Measurements from ENCODE around the gene C16orf74.

The C16orf74 gene

DNA sequence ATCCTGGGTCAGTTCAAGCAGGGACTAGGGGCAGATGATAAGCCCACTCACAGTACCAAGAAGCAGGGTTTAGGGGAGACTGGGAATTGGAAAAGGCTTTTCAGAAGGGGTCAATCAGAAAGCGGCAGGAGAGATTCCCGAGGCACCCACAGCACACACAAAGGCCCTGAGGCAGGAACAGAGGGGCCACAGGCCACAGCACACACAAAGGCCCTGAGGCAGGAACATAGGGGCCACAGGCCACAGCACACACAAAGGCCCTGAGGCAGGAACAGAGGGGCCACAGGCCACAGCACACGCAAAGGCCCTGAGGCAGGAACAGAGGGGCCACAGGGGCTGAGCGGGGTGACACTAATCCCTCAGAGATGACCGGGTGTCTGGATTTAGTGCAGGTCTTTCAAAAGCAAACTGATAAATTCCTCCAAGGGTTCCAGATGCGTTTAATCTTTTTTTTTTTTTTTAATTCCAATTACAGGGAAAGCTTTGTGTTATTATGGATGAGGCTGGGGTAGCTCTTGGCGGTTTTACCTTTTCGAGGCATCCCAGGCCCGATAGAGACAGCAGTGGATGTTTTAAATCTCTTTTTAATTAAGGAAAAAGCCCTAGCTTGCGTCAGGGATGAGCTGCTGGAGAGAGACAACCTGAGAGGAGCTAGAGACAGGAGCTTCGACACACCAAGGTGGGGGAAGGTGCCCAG, 31.1 kb downstream of the C16orf74 start:
- no peak overlapping the region for H3K4me3 ChIP-seq (replicated peaks; ENCODE audit: low read depth, low read length)
- TF ChIP-seq, protein P1, sequence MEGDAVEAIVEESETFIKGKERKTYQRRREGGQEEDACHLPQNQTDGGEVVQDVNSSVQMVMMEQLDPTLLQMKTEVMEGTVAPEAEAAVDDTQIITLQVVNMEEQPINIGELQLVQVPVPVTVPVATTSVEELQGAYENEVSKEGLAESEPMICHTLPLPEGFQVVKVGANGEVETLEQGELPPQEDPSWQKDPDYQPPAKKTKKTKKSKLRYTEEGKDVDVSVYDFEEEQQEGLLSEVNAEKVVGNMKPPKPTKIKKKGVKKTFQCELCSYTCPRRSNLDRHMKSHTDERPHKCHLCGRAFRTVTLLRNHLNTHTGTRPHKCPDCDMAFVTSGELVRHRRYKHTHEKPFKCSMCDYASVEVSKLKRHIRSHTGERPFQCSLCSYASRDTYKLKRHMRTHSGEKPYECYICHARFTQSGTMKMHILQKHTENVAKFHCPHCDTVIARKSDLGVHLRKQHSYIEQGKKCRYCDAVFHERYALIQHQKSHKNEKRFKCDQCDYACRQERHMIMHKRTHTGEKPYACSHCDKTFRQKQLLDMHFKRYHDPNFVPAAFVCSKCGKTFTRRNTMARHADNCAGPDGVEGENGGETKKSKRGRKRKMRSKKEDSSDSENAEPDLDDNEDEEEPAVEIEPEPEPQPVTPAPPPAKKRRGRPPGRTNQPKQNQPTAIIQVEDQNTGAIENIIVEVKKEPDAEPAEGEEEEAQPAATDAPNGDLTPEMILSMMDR (IDR thresholded peaks at IDR 0.05; ENCODE audit: low read length, missing control alignments) = no peak
- no peak for DNase-seq (ENCODE audit: low read depth)

DNA sequence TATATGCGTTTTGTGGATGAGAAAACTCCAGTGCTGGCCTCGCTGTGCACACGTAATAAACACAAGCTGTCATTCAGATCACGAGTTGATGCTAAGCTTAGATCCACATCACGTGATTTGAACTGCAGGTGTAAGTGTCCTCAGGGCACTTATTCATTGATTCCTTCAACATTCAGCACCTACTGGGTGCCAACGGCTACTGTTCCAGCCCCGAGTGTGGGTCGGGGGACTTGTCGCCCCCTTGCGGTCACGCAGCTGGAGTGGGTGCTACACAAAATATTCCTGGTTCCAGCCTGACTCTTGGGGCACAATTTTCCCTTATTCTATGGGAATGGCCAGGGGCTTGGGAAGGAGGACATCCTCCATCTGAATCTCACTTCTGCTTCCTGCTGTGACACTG, 32.2 kb downstream of the C16orf74 start:
- TF ChIP-seq, protein P1 (IDR thresholded peaks at IDR 0.05; ENCODE audit: low read length, missing control alignments) = peak; percentile 63
- no peak for DNase-seq (ENCODE audit: low read depth)
- no peak overlapping the region for H3K4me3 ChIP-seq (replicated peaks; ENCODE audit: low read depth, low read length)

DNA sequence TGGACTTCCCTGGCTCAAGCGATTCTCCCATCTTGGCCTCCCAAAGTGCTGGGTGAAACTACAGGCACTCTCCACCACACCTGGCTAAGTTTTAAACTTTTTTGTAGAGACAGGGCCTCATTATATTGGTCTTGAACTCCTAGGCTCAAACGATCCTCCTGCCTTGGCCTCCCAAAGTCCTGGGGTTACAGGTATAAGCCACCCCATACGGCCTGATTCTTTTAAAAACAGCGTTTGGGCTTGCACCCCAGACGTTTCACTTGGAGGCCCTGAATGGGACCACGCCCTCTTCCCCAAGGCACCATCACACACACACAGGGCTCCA, 32.8 kb downstream of the C16orf74 start:
- no peak overlapping the region for H3K4me3 ChIP-seq (replicated peaks; ENCODE audit: low read depth, low read length)
- TF ChIP-seq, protein P1 (IDR thresholded peaks at IDR 0.05; ENCODE audit: low read length, missing control alignments) = no peak
- no peak for DNase-seq (ENCODE audit: low read depth)

DNA sequence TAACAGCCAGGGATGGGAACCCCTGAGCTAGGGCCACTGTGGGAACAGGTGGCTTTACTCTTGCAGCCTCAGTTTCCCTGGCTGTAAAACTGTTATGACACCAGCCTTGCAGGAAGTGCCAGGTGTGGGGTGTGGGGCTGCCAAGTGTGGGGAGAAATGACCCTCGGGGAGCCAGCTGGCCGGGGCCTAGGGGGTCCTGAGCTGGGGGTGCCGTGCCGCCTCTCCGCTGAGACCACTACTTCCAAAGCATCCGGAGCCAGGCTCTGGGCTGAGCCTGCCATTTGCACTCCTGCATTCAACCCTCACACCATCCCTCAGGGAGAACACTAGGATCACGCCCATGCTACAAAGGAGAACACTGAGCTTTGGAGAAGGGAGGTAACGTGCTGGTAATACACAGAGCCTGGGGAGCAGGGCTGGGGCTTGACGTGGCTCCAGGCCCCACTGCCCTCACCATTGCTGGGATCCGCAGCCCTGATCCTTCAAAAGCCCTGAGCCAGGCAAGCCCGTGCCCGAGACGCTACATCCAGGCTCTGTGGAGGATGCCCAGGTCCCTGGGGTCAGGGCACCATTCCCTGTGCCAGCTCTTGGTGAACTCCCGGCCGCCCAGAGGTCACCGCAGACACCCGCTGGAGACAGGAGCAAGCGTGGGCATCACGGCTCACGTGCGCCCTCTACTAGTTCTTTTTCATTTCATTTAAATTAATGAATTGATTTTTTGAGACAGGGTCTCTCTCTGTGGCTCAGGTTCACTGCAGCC, 33.3 kb downstream of the C16orf74 start:
- peak; percentile 69 for DNase-seq (ENCODE audit: low read depth)
- TF ChIP-seq, protein P1 (IDR thresholded peaks at IDR 0.05; ENCODE audit: low read length, missing control alignments) = peak; percentile 55
- H3K4me3 ChIP-seq (replicated peaks; ENCODE audit: low read depth, low read length) = no peak overlapping the region

DNA sequence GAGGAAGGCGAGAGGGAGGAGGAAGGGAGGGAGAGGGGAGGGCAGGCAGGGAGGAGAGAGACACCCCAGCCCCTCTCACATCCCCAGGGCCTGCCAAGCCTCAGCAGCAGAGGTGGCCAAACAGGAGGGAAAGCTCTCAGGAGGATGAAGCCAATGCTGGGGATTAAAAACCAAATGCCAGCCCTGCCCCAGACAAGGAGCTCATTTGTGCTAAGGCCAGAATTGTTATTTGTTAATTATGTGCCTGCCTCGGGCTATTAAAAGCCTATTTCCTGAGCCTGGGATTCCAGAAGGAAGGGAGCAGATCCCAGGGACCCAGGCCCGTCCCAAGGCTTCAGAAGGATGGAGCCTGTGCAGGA, 34.2 kb downstream of the C16orf74 start:
- no peak for DNase-seq (ENCODE audit: low read depth)
- no peak overlapping the region for H3K4me3 ChIP-seq (replicated peaks; ENCODE audit: low read depth, low read length)
- TF ChIP-seq, protein P1 (IDR thresholded peaks at IDR 0.05; ENCODE audit: low read length, missing control alignments) = no peak

DNA sequence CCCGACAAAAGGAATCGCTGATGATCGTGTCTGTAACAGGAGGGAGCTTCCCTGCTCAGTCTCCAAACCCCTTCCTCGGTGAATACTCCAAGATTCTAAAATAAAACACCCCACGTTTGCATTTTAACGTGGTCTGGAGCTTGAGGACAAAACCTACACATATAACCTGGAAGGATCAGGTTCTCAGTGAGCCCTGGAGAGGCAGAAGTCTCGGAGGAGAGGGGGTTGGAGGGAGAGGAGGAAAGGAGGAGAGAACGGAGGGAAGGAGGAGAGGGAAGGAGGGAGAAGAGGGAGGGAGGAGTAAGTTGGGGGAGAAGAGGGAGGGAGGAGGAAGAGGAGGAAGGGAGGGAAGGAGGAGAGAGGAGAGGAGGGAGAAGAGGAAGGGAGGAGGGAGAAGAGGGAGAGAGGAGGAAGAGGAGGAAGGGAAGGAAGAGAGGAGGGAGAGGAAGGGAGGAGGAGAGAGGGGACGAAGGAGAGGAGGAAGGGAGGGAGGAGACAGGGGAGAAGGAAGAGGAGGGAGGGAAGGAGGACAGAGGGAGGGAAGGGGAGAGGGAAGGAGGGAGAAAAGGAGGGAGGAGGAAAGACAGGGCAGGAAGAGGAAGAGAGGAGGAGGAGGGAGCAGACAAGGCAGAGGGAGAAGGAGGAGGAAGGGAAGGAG, 34.7 kb downstream of the C16orf74 start:
- DNase-seq (ENCODE audit: low read depth) = no peak
- H3K4me3 ChIP-seq (replicated peaks; ENCODE audit: low read depth, low read length) = no peak overlapping the region
- TF ChIP-seq, protein P1 (IDR thresholded peaks at IDR 0.05; ENCODE audit: low read length, missing control alignments) = no peak
